Endothelial cell of umbilical vein (primary cell): ENCODE results near the gene EPS8. TPM values are rescaled to one million over a fixed set of nuclear protein-coding genes. Genes with fewer than 3 reads are reported as not detected.

ENCODE experiments used
- BruUV-seq: library from RNA; stranded (reverse); fragments of 400-500 nt; replicated peaks from 2 replicates; lab custom pipeline; 2021; lab: Mats Ljungman, UMichigan
- CTCF ChIA-PET: fragments of 300-600, 350-600 bp; sonication (Branson Sonifier 250); formaldehyde crosslinking; loops from one replicate; lab custom pipeline; 2021; ENCODE audit warnings: antibody characterized with exemption, inconsistent platforms; lab: Charles Lee
- POLR2A ChIA-PET: fragments of 300-600, 350-600 bp; sonication (Branson Sonifier 250); formaldehyde crosslinking; loops from one replicate; lab custom pipeline; 2021; ENCODE audit warnings: antibody characterized with exemption, inconsistent platforms; lab: Charles Lee
- DNase-seq: peaks from one replicate; pipeline ENCODE4 v3.0.0-alpha.2; 2011; ENCODE audit warnings: low read depth, low spot score
- FAIRE-seq: peaks from 2 replicates; lab custom pipeline; 2011; peaks lifted over from hg19 to GRCh38; lab: Jason Lieb, UNC
- H2AFZ ChIP-seq: 2 replicates; pipeline ENCODE4 v1.6.0; 2012; ENCODE audit warnings: low read depth, low read length, control low read depth, inconsistent platforms
- H3K27ac ChIP-seq: 2 replicates; pipeline ENCODE4 v1.5.1; 2011; ENCODE audit warnings: low read depth, mild to moderate bottlenecking, control low read depth, low read length, moderate library complexity; ENCODE audit not compliant: insufficient read depth
- H3K27me3 ChIP-seq, 2 experiments: 2 replicates each; pipeline versions ENCODE4 v1.6.0 to v1.6.1; 2011; ENCODE audit warnings: low read length in 2 of 2, mixed read lengths in 1 of 2; ENCODE audit not compliant: control insufficient read depth in 2 of 2, insufficient read depth in 2 of 2
- H3K36me3 ChIP-seq, 2 experiments: 2 replicates in 1 of 2; 3 replicates in 1 of 2; pipeline ENCODE4 v1.5.1; 2011; ENCODE audit warnings: low read length in 2 of 2, mild to moderate bottlenecking in 1 of 2, moderate library complexity in 1 of 2; ENCODE audit not compliant: control insufficient read depth in 2 of 2, insufficient read depth in 2 of 2; ENCODE audit errors: extremely low read depth in 1 of 2
- H3K4me1 ChIP-seq: 3 replicates; pipeline ENCODE4 v1.5.1; 2011; ENCODE audit warnings: mild to moderate bottlenecking, low read length; ENCODE audit not compliant: control insufficient read depth, insufficient read depth; ENCODE audit errors: extremely low read depth
- H3K4me2 ChIP-seq: 2 replicates; pipeline ENCODE4 v1.6.1; 2011; ENCODE audit warnings: low read length, control low read depth, mixed read lengths; ENCODE audit not compliant: insufficient read depth
- H3K4me3 ChIP-seq, 3 experiments: fragments of 200-600 bp in 1 of 3; sonication (generic), shearing (Covaris generic) in 1 of 3; replicated peaks in 1 of 3; 2 replicates each; pipeline ENCODE4 v1.5.1; 2011 to 2016; ENCODE audit warnings: control low read depth in 3 of 3, low read length in 3 of 3, mild to moderate bottlenecking in 2 of 3, inconsistent platforms in 1 of 3, low read depth in 1 of 3, moderate library complexity in 1 of 3; ENCODE audit not compliant: insufficient read depth in 1 of 3
- H3K79me2 ChIP-seq: 2 replicates; pipeline ENCODE4 v1.6.0; 2012; ENCODE audit warnings: low read length, inconsistent platforms; ENCODE audit not compliant: control insufficient read depth, insufficient read depth
- H3K9ac ChIP-seq: replicated peaks from 2 replicates; pipeline ENCODE3; 2011; ENCODE audit warnings: low read length, control low read depth; ENCODE audit not compliant: insufficient read depth; ENCODE audit errors: extremely low read depth
- H3K9me1 ChIP-seq: replicated peaks from 3 replicates; pipeline ENCODE4 v1.6.0; 2011; ENCODE audit warnings: mild to moderate bottlenecking, low read length; ENCODE audit not compliant: control insufficient read depth, insufficient read depth; ENCODE audit errors: extremely low read depth
- H3K9me3 ChIP-seq: replicated peaks from 2 replicates; pipeline ENCODE4 v1.5.1; 2012; ENCODE audit warnings: low read length, inconsistent platforms; ENCODE audit not compliant: control insufficient read depth, insufficient read depth
- H4K20me1 ChIP-seq: replicated peaks from 2 replicates; pipeline ENCODE3; 2011; ENCODE audit warnings: mild to moderate bottlenecking, low read length; ENCODE audit not compliant: control insufficient read depth, insufficient read depth; ENCODE audit errors: extremely low read depth
- CTCF ChIP-seq, 2 donors: IDR thresholded peaks; 1 replicate in 1 of 2; 2 replicates in 1 of 2; pipeline ENCODE4 v1.5.1; 2011; ENCODE audit warnings: low read length in 2 of 2, mild to moderate bottlenecking in 2 of 2, moderate library complexity in 2 of 2, control low read depth in 1 of 2, inconsistent platforms in 1 of 2, low read depth in 1 of 2; ENCODE audit not compliant: insufficient read depth in 1 of 2; ENCODE audit errors: extremely low read depth in 1 of 2
- EZH2 ChIP-seq: IDR thresholded peaks from 2 replicates; pipeline ENCODE4 v1.6.1; 2012; ENCODE audit warnings: borderline replicate concordance, low read depth, mild to moderate bottlenecking, moderate library complexity, low read length, inconsistent platforms; ENCODE audit not compliant: severe bottlenecking
- FOS ChIP-seq: IDR thresholded peaks from 2 replicates; pipeline ENCODE4 v1.6.1; 2011; ENCODE audit warnings: mild to moderate bottlenecking, low read length, moderate library complexity, borderline replicate concordance; ENCODE audit not compliant: insufficient read depth
- GATA2 ChIP-seq: IDR thresholded peaks from 2 replicates; pipeline ENCODE4 v1.7.0; 2011; ENCODE audit warnings: low read depth, mild to moderate bottlenecking, moderate library complexity, mixed read lengths, low read length; ENCODE audit not compliant: insufficient read length, insufficient read depth
- JUN ChIP-seq: IDR thresholded peaks from 2 replicates; pipeline ENCODE4 v1.6.1; 2011; ENCODE audit warnings: borderline replicate concordance, low read depth; ENCODE audit not compliant: insufficient read length, insufficient read depth
- MAX ChIP-seq: IDR thresholded peaks from 2 replicates; pipeline ENCODE4 v1.6.1; 2011; ENCODE audit not compliant: insufficient read depth, insufficient read length
- MYC ChIP-seq: IDR thresholded peaks from one replicate; pipeline ENCODE4 v1.6.1; 2011; ENCODE audit warnings: mild to moderate bottlenecking, low read depth, low read length
- POLR2A ChIP-seq: IDR thresholded peaks from 2 replicates; pipeline ENCODE4 v1.6.1; 2012; ENCODE audit warnings: low read depth, mild to moderate bottlenecking, control low read depth, low read length
- POLR2AphosphoS5 ChIP-seq: IDR thresholded peaks from 2 replicates; pipeline ENCODE4 v1.6.1; 2012; ENCODE audit warnings: low read depth, mild to moderate bottlenecking, control low read depth, low read length, moderate library complexity; ENCODE audit not compliant: insufficient read depth
- dilution Hi-C: fragments of 300-500 bp; cut with MboI; formaldehyde crosslinking; loops from one replicate; pipeline ENCODE4 v1.15.0; 2019; ENCODE audit warnings: low sequenced_read_pairs; ENCODE audit not compliant: extremely low pct_ligation_motif_present
- intact Hi-C: fragments of 100-400 bp; cut with micrococcal nuclease; formaldehyde crosslinking; loops from one replicate; pipeline ENCODE4 v1.10.0; 2022
- polyA plus RNA-seq, 4 experiments: library from polyadenylated mRNA; depleted of rRNA in 3 of 4; stranded (reverse) in 3 of 4; unstranded in 1 of 4; fragments of >200 nt; gene quantifications; 2 replicates each; pipeline versions ENCODE4 v1.2.1 to v1.2.3, GENCODE V29; 2011 to 2012; ENCODE audit warnings: missing spikeins in 1 of 4
- total RNA-seq: library from RNA; stranded (reverse); gene quantifications from 2 replicates; pipeline ENCODE4 v1.2.3, GENCODE V29; 2021

EPS8 gene
- total and polyA plus RNA-seq, 2 donors (not counting 3 experiments of a cell fraction or from before 2014, with no cell fraction given), result 8.4 to 11.9 TPM

DNA sequence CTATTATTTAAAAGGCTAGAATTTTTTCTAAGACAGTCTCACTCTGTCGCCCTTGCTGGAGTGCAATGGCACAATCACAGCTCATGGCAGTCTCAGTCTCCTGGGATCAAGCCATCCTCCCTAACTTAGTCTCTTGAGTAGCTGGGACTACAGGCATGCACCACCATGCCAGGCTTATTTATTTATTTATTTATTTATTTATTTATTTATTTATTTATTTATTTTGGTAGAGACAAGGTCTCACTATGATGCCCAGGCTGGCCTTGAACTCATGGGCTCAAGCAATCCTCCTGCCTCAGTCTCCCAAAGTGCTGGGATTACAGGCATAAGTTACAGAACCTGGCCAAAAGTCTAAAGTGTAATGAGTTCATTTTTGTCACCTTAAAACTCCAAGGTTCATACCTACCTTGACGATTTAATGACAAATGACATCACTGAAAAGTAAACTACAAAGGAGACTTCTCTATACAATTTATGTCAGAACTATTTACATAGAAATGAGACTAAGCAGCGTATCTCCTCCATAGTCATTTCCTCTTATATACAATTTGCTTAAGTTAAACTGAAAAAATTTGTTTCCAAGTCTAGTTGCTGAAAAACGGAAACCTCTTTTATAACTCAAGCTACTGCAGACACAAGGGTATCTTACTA is 78.2 kb downstream of the EPS8 start:
- Histone ChIP-seq H2AFZ (no peak overlapping the region), H3K9me1 (no peaks in the 10 kb centered on the region), H3K9me3 (no peaks in the 10 kb centered on the region), H3K9ac (no peak overlapping the region), H3K27ac (no peak overlapping the region), H3K4me3 (no peak overlapping the region), H3K4me2 (no peak overlapping the region), H3K79me2 (no peaks in the 10 kb centered on the region), H4K20me1 (no peaks in the 10 kb centered on the region), H3K27me3 (no peaks in the 10 kb centered on the region), H3K4me1 (no peaks in the 10 kb centered on the region), H3K36me3 (no peaks in the 10 kb centered on the region)
- DNase-seq (no peak), FAIRE-seq (no peak)
- dilution Hi-C loops, result no loop called here
- intact Hi-C loops, result no loop called here
- CTCF ChIA-PET, result no interaction called here
- no TSS peak for BruUV-seq
- POLR2A ChIA-PET, result no interaction called here
- no peak for TF ChIP-seq JUN
- no peak for TF ChIP-seq MAX
- TF ChIP-seq FOS, result no peak
- TF ChIP-seq MYC, result no peak
- no peak for TF ChIP-seq EZH2
- no peak for TF ChIP-seq CTCF (IDR thresholded peaks at IDR 0.05; ENCODE audit: extremely low read depth in 1 of 2, insufficient read depth in 1 of 2, low read depth in 1 of 2, low read length in 2 of 2)
- no peak for TF ChIP-seq POLR2A
- TF ChIP-seq GATA2, result no peak
- no peak for TF ChIP-seq POLR2AphosphoS5
